ENCODE data around the gene WNT16.

WNT16 gene

DNA sequence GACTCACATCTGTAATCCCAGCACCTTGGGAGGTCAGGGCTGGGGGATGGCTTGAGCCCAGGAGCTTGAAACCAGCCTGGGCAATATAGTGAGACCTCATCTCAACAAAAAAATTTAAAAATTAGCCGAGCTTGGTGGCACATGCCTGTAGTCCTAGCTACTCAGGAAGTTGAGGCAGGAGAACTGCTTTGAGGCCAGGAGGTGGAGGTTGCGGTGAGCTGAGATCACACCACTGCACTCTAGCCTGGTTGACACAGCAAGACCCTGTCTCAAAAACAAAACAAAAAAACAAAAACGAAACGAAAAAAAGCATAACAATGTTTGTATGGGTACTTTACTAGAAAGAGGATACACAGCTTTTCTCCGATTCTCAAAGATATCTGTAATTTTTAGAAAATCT, 31.8 kb downstream of the WNT16 start:
- Histone ChIP-seq H3K14ac (ENCODE audit: low read length in 2 of 2) (no peak overlapping the region), H3K4me3 (ENCODE audit: insufficient read depth in 1 of 2, low read depth in 1 of 2, low read length in 2 of 2) (no peak overlapping the region), H3K23ac (ENCODE audit: low read length in 2 of 2) (no peak overlapping the region), H3K4ac (ENCODE audit: low read depth in 1 of 2, low read length in 2 of 2) (no peak overlapping the region), H3K9ac (ENCODE audit: low read length) (no peak overlapping the region), H2BK15ac (ENCODE audit: low read depth, poor library complexity, severe bottlenecking) (no peak overlapping the region), H2BK12ac (ENCODE audit: low read length in 2 of 2) (no peak overlapping the region), H3K9me3 (ENCODE audit: control insufficient read depth, low read length) (no peaks in the 10 kb centered on the region), H2BK120ac (ENCODE audit: low read depth, low read length) (no peak overlapping the region), H2AK5ac (ENCODE audit: low read length, severe bottlenecking) (no peak overlapping the region), H3K79me1 (replicated peaks; ENCODE audit: low read length, poor library complexity, severe bottlenecking) (peaks cover 8% of the 10 kb centered on the region), H3K27me3 (ENCODE audit: control insufficient read depth in 1 of 2, insufficient read depth in 1 of 2, low read length in 2 of 2) (no peaks in the 10 kb centered on the region), H3K4me2 (ENCODE audit: low read length, poor library complexity, severe bottlenecking) (no peak overlapping the region), H4K91ac (ENCODE audit: low read length) (no peak overlapping the region), H3K27ac (ENCODE audit: low read length, poor library complexity, severe bottlenecking) (no peak overlapping the region), H3K4me1 (ENCODE audit: control insufficient read depth, insufficient read depth, low read depth, low read length) (no peaks in the 10 kb centered on the region), H3K36me3 (ENCODE audit: control insufficient read depth in 1 of 2, insufficient read depth in 2 of 2, low read depth in 1 of 2, low read length in 2 of 2) (peaks cover 9 to 99% of the 10 kb centered on the region in 2 experiments), H4K8ac (ENCODE audit: low read length) (no peak overlapping the region), H2AFZ (ENCODE audit: low read depth, low read length) (no peak overlapping the region), H3K18ac (ENCODE audit: low read depth in 1 of 2, low read length in 2 of 2) (no peak overlapping the region), H2BK5ac (ENCODE audit: low read depth, low read length, poor library complexity, severe bottlenecking) (no peak overlapping the region)
- no peak for DNase-seq
- 100% methylated on average over 2 of the region's 5 CpGs for WGBS

- Histone ChIP-seq H3K18ac (ENCODE audit: low read depth in 1 of 2, low read length in 2 of 2) (no peak overlapping the region), H2BK5ac (ENCODE audit: low read depth, low read length, poor library complexity, severe bottlenecking) (no peak overlapping the region), H3K23ac (ENCODE audit: low read length in 2 of 2) (no peak overlapping the region), H3K36me3 (ENCODE audit: control insufficient read depth in 1 of 2, insufficient read depth in 2 of 2, low read depth in 1 of 2, low read length in 2 of 2) (peaks cover 3 to 92% of the 10 kb centered on the region in 2 experiments), H3K4me1 (ENCODE audit: control insufficient read depth, insufficient read depth, low read depth, low read length) (peaks cover 1% of the 10 kb centered on the region), H2AK5ac (ENCODE audit: low read length, severe bottlenecking) (no peak overlapping the region), H3K9me3 (ENCODE audit: control insufficient read depth, low read length) (no peaks in the 10 kb centered on the region), H2BK120ac (ENCODE audit: low read depth, low read length) (no peak overlapping the region), H3K9ac (ENCODE audit: low read length) (peak overlapping the region; percentile 58), H3K4ac (ENCODE audit: low read depth in 1 of 2, low read length in 2 of 2) (no peak overlapping the region), H4K91ac (ENCODE audit: low read length) (no peak overlapping the region), H3K14ac (ENCODE audit: low read length in 2 of 2) (no peak overlapping the region), H4K8ac (ENCODE audit: low read length) (no peak overlapping the region), H3K79me1 (replicated peaks; ENCODE audit: low read length, poor library complexity, severe bottlenecking) (peaks cover 6% of the 10 kb centered on the region), H2BK15ac (ENCODE audit: low read depth, poor library complexity, severe bottlenecking) (no peak overlapping the region), H2BK12ac (ENCODE audit: low read length in 2 of 2) (no peak overlapping the region), H3K4me2 (ENCODE audit: low read length, poor library complexity, severe bottlenecking) (no peak overlapping the region), H2AFZ (ENCODE audit: low read depth, low read length) (no peak overlapping the region), H3K27ac (ENCODE audit: low read length, poor library complexity, severe bottlenecking) (no peak overlapping the region), H3K27me3 (ENCODE audit: control insufficient read depth in 1 of 2, insufficient read depth in 1 of 2, low read length in 2 of 2) (no peaks in the 10 kb centered on the region), H3K4me3 (ENCODE audit: insufficient read depth in 1 of 2, low read depth in 1 of 2, low read length in 2 of 2) (no peak overlapping the region)
- WGBS, result no CpG with 5 or more reads among the region's 2 CpGs
- DNase-seq, result peak; percentile 48
Observed at GRCh38 chr7:121366852-121367431, 38.1 kb downstream of the WNT16 start.

DNA sequence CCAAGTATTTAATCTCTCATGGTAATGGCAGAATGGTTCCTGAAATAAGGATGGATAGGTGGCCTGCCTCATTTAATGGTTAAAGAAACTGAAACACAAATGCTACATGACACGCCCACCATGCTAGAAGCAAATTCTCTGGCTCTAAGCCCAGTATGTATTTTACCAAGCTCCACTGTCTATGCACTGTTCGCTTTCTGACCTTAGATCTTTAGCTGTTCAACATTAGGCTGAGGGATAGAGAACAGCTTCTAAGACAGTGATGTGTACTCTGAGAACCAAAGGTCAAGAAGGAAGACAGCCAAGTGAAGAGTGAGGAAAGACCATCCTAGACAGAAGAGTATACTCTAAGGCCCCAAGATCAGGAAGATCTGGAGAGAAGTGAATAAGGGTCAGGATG, 40.7 kb downstream of the WNT16 start:
- H2AFZ ChIP-seq (ENCODE audit: low read depth, low read length), result no peak overlapping the region
- no peak overlapping the region for H3K4me2 ChIP-seq (ENCODE audit: low read length, poor library complexity, severe bottlenecking)
- H3K9ac ChIP-seq (ENCODE audit: low read length), result peak overlapping the region; percentile 38
- H3K36me3 ChIP-seq (ENCODE audit: control insufficient read depth in 1 of 2, insufficient read depth in 2 of 2, low read depth in 1 of 2, low read length in 2 of 2), result peaks cover 3 to 77% of the 10 kb centered on the region in 2 experiments
- H4K8ac ChIP-seq (ENCODE audit: low read length), result no peak overlapping the region
- H2BK5ac ChIP-seq (ENCODE audit: low read depth, low read length, poor library complexity, severe bottlenecking), result no peak overlapping the region
- no peak overlapping the region for H3K18ac ChIP-seq (ENCODE audit: low read depth in 1 of 2, low read length in 2 of 2)
- DNase-seq, result peak; percentile 59
- no peak overlapping the region for H2AK5ac ChIP-seq (ENCODE audit: low read length, severe bottlenecking)
- peaks cover 1% of the 10 kb centered on the region for H3K4me1 ChIP-seq (ENCODE audit: control insufficient read depth, insufficient read depth, low read depth, low read length)
- no peak overlapping the region for H3K23ac ChIP-seq (ENCODE audit: low read length in 2 of 2)
- H3K14ac ChIP-seq (ENCODE audit: low read length in 2 of 2), result no peak overlapping the region
- no peak overlapping the region for H2BK15ac ChIP-seq (ENCODE audit: low read depth, poor library complexity, severe bottlenecking)
- no peak overlapping the region for H3K27ac ChIP-seq (ENCODE audit: low read length, poor library complexity, severe bottlenecking)
- no peak overlapping the region for H3K4ac ChIP-seq (ENCODE audit: low read depth in 1 of 2, low read length in 2 of 2)
- peaks cover 6% of the 10 kb centered on the region for H3K79me1 ChIP-seq (replicated peaks; ENCODE audit: low read length, poor library complexity, severe bottlenecking)
- no peak overlapping the region for H4K91ac ChIP-seq (ENCODE audit: low read length)
- H3K9me3 ChIP-seq (ENCODE audit: control insufficient read depth, low read length), result no peaks in the 10 kb centered on the region
- no peaks in the 10 kb centered on the region for H3K27me3 ChIP-seq (ENCODE audit: control insufficient read depth in 1 of 2, insufficient read depth in 1 of 2, low read length in 2 of 2)
- H2BK120ac ChIP-seq (ENCODE audit: low read depth, low read length), result no peak overlapping the region
- WGBS, result 68% methylated on average over 2 of the region's 2 CpGs
- no peak overlapping the region for H2BK12ac ChIP-seq (ENCODE audit: low read length in 2 of 2)
- H3K4me3 ChIP-seq (ENCODE audit: insufficient read depth in 1 of 2, low read depth in 1 of 2, low read length in 2 of 2), result no peak overlapping the region

DNA sequence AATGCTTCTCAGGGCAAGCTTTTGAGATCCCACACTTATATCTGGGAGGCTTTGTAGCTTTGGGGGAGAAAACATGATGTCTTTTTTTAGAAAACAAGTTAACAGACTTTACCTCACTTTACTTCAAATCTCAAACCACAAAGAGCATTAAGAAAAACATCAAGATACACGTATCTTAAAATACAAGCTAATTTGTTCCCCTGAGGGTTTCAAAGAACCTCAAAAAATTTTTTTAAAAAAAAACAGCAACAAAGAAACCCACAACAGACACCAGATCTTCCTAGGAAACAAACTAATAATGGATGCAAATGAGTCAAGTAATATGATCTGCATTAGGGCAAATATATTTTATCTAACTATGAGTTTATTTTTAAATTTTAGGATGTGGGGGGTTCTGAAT, 42.6 kb downstream of the WNT16 start:
- Histone ChIP-seq H3K9me3 (ENCODE audit: control insufficient read depth, low read length) (no peaks in the 10 kb centered on the region), H3K4me2 (ENCODE audit: low read length, poor library complexity, severe bottlenecking) (no peak overlapping the region), H2BK120ac (ENCODE audit: low read depth, low read length) (no peak overlapping the region), H3K4me1 (ENCODE audit: control insufficient read depth, insufficient read depth, low read depth, low read length) (peaks cover 3% of the 10 kb centered on the region), H3K9ac (ENCODE audit: low read length) (peak overlapping the region; percentile 31), H3K4ac (ENCODE audit: low read depth in 1 of 2, low read length in 2 of 2) (no peak overlapping the region), H4K8ac (ENCODE audit: low read length) (no peak overlapping the region), H3K14ac (ENCODE audit: low read length in 2 of 2) (no peak overlapping the region), H3K27ac (ENCODE audit: low read length, poor library complexity, severe bottlenecking) (no peak overlapping the region), H3K4me3 (ENCODE audit: insufficient read depth in 1 of 2, low read depth in 1 of 2, low read length in 2 of 2) (no peak overlapping the region), H2BK15ac (ENCODE audit: low read depth, poor library complexity, severe bottlenecking) (no peak overlapping the region), H3K23ac (ENCODE audit: low read length in 2 of 2) (no peak overlapping the region), H3K36me3 (ENCODE audit: control insufficient read depth in 1 of 2, insufficient read depth in 2 of 2, low read depth in 1 of 2, low read length in 2 of 2) (peaks cover 8 to 78% of the 10 kb centered on the region in 2 experiments), H3K27me3 (ENCODE audit: control insufficient read depth in 1 of 2, insufficient read depth in 1 of 2, low read length in 2 of 2) (no peaks in the 10 kb centered on the region), H2AK5ac (ENCODE audit: low read length, severe bottlenecking) (no peak overlapping the region), H3K18ac (ENCODE audit: low read depth in 1 of 2, low read length in 2 of 2) (no peak overlapping the region), H3K79me1 (replicated peaks; ENCODE audit: low read length, poor library complexity, severe bottlenecking) (peaks cover 14% of the 10 kb centered on the region), H4K91ac (ENCODE audit: low read length) (no peak overlapping the region), H2BK12ac (ENCODE audit: low read length in 2 of 2) (no peak overlapping the region), H2AFZ (ENCODE audit: low read depth, low read length) (no peak overlapping the region), H2BK5ac (ENCODE audit: low read depth, low read length, poor library complexity, severe bottlenecking) (no peak overlapping the region)
- DNase-seq, result no peak
- 87% methylated on average over 1 of the region's 1 CpG for WGBS

All from mesenchymal stem cell (in vitro differentiated cells and primary cell).